HG03025 (cell line): Measurements from ENCODE around the gene TNFRSF13B.
A peak's percentile ranks its signal among the peaks of the same experiment; 100 is the strongest.
"Not testable (repeated sequence)": the region's sequence is repeated elsewhere in the genome, so short reads cannot be mapped to it uniquely, and the experiment has no call there.

Experiments
- ATAC-seq: cut with Tn5 transposase; IDR thresholded peaks from one replicate; pipeline ENCODE4 v1.9.1; 2021; ENCODE audit warnings: mild to moderate bottlenecking, moderate library complexity; ENCODE audit not compliant: unreplicated experiment, low FRiP score

TNFRSF13B gene

DNA sequence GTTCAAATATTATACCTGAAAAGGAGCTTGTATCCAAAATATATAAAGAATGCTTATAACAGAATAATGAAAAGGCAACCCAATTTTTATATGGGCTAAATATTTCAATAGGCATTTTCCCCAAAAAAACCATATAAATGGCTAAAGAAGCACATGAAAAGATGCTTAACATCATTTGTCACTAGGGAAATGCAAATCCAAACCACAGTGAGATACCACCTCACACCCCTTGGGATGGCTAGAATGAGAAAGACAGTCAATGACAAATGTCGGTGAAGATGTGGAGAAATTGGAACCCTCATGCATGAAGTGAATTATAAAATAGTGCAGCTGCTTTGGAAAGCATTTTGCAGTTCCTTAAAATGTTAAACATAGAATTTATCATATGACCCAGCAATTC, 3.1 kb downstream of the TNFRSF13B start:
- ATAC-seq: no peak

DNA sequence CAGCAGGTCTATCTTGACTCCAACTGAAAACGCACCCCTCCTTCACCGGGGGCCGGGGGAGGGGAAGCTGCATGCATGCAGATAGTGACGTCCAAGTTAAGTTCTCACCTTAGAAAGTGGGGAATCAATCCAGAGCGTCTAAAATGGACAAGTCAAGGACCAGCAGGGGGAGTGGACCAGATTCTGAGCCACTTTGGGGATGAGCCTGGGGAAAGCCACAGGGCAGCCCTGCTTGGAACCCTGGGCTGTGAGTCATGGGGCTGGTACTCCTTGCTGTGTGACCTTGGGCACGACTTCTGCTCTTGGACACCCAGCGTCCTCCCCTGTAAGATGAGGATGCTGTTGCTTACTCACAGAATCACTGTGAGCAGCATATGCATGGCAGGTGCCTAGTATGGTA, 9.1 kb downstream of the TNFRSF13B start:
- ATAC-seq: no peak

DNA sequence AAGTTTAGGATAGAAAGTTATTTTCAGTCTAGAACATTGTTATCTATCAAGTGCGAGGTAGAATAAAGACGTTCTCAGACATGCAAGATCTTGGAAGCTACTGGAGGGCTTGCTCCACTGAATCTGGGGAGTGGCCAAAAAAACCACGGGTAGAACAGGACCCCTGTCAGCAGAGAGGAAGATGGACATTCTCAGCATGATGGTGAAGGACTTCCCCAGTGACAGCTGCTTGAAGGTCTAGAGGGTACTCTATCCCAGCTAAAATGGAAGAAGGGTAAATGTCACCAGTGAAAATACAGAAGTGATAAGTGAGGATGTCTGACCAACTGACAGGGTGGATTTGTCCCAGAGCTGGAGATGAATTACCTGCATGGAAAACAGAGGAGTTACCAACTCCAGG, 10.1 kb downstream of the TNFRSF13B start:
- no peak for ATAC-seq

DNA sequence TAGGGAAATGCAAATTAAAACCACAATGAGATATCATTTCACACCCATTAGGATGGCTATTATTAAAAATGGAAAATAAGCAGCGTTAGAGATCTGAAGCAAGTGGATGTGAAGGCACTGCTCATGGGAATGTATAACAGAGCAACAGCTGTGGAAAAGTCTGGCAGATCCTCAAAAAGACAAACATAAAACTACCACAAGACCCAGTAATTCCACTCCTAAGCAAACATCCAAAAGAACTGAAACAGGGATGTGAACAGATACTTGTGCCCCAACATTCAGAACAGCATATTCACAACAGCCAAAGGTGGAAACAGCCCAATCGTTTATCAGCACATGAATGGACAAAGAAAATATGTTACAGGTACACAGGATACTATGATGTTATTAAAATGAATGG, 10.9 kb downstream of the TNFRSF13B start:
- ATAC-seq: not testable (repeated sequence)

DNA sequence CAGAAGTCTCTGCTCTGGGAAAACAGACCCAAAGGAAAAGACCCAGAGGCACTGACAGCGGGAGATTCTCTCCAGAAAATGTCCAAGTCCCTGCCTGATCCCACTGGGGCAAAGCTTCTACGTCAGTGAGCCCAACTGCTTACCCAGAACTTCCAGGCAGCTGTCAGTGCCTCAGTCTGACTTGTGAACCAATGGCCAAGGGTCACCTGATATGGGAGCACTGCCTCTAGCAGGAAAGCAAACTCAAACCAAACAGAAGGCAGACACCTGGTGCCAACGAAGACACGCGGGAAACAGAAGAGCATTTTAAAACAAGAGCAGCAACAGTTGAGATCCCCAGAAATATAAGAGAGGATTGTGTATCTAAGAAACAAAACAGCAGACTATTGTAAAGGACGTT, 16.9 kb downstream of the TNFRSF13B start:
- not testable (repeated sequence) for ATAC-seq

DNA sequence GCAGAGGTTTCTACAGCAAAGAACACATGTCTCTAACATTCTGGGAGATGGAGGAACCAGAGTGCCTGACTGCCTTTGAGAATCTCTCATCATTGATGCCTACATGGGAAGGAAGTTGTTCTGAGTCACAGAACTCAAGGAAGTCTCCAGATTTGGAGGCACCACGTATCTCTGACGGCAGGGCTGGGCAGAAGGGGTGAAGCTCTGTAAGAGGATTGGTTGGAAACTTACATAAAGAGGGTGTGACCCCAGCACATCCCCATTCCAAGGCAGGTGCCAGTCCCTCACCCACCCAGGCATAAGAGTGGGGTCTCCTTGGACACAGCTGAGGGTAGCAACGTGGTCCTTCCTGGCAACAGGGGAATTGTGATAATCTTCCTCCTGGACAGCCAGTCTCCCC, 17.4 kb downstream of the TNFRSF13B start:
- no peak for ATAC-seq

DNA sequence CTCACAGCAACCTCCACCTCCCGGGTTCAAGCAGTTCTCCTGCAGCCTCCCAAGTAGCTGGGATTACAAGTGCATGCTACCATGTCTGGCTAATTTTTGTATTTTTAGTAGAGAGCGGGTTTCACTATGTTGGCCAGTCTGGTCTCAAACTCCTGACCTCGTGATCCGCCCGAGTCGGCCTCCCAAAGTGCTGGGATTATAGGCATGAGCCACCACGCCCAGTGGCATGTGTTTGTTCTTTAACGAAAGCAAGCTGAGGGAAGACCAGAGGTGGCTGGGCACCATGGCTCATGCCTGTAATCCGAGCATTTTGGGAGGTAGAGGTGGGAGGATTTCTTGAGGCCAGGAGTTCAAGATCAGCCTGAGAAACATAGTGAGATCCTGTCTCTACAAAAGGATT, 18.1 kb downstream of the TNFRSF13B start:
- ATAC-seq: no peak

DNA sequence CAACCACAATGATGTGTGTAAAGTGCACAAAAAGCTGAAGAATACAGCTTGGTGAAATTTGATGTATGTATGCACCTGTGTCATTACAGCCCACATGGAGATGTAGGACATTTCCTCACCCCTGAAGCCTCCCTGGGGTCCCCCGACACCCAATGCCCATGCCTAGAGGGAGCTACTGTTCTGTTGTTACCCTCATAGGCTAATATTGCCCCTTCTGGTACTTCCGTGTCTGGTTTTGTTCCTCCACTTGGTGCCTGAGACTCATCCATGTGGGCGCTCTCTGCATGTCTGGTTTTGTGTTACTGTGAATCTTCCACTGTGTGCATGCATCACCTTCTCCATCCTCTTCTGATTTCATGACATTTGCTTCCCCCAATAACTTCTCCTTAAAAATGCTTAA, 18.6 kb downstream of the TNFRSF13B start:
- no peak for ATAC-seq

DNA sequence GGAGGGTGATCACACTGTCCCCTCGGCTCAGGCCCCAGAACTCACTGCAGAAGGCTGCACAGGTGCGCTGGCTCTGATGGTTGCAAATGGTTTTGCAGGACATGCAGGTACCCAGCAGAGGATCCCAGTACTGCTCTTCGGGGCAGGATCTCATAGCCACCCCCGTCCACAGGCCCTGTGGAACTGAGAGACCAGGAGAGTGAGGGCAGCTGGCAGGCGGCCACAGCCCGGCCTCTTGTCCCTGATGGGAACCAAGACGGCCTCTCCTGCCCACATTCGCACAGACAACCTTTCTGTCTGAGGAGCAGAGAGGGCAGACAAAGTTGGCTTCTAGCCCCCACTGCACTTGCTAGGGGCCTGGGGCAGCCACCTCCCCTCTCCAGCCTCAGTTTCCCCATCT, 19.5 kb downstream of the TNFRSF13B start:
- ATAC-seq: no peak

DNA sequence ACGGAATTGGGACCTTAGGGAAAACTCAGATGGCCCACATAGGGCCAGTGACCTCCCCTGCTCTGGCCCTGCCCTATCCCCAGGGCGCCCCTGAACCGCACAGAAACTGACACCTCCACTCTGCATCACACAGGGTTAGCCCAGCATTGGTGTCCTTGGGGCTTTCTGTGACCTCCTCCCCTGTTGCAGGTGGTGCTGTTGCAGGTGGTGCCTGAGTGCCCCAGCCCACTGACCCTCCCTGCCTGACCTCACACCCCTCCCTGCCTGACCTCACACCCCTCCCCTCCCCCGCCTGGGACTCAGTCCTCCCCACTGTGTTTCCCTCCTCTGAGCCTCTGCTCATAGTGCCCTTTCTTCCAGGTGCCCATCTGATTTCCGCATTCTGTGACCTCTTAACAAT, 21.4 kb downstream of the TNFRSF13B start:
- no peak for ATAC-seq

DNA sequence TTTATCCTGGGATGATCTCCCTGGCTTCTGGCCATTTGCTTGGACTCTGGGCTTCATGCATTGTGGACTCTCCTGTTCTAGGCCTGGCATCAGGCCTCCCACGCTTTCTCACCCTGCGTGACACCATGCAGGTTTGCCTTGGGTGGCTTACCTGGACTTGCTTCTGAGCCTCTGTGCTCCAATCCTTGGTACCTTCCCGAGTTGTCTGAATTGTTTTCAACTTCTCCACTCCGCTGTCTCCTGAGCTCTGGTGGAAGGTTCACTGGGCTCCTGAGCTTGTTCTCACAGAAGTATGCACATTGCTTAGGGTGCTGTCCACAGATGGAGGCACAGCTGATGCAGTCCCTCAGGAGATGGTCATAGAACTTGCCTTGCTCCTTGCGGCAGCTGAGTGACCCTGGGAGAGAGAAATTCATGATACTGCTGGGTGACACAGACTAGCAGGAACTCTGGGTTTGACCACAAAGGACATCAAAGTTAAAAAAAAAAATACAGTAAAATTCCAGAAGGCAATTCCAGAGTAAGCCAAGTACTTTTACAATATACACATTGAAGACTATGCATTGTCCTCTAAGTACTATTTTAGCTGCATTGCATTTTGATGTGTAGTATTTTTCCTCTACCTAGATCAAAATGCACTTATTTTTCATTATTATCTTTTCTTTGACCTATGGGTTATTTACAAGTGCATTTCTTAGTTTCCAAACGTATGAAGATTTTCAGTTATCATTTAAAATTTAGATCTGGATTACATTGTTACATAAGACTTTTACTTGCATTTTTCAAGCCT, 23.1 kb downstream of the TNFRSF13B start:
- no peak for ATAC-seq

DNA sequence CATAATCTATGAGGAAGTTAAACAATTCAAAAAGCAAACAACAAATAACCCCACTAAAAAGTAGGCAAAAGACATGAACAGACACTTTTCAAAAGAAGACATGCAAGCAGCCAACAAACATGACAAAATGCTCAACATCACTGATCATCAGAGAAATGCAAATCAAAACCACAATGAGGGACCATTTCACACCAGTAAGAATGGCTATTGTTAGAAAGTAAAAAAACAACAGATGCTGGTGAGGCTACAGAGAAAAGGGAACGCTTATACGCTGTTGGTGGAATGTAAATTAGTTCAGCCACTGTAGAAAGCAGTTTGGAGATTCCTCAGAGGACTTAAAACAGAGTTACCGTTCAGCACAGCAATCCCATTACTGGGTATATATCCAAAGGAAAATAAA, 24.4 kb downstream of the TNFRSF13B start:
- peak; percentile 77 for ATAC-seq

DNA sequence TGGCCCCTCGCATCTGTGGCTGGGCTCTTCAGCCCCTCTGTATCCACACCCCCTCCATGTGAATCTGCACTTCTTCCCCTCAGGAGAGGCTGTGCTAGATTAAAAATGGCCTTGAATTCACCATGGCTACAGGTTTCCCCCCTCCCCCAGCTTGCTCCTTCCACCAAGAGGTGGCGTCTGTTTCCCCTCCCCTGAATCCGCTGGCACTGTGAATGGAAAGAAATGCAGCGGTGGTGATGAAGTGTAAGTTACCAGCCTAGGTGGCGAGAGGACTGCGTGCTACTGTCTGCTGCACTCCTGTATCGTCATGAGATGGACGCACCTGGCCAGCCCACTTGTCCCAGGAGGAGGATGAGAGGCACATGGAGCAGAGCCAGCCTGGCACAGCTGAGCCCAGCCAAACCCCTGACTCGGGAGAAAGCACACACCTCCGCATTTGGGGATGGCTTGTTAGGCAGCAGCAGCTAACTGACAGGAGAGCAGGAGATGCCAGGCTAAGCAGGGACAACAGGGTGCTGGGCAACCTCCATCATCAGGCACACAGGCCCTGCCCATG, 26.2 kb downstream of the TNFRSF13B start:
- ATAC-seq: no peak

DNA sequence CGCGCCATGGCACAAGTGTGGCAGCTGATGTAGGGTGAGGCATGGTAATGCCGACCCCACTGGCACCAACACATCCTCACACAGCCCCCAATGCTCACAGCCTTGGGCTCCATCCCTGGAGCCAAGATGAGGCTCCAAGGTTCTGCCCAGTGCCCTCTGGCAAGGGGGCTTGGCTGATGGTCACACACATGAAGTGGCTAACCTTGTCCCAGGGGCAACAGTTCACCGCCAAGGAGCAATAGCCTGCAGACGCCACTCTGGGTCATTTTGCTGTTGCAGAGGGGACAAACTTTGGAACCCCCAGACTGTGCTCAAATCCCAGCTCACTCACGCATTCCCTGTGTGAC, 26.8 kb downstream of the TNFRSF13B start:
- no peak for ATAC-seq

DNA sequence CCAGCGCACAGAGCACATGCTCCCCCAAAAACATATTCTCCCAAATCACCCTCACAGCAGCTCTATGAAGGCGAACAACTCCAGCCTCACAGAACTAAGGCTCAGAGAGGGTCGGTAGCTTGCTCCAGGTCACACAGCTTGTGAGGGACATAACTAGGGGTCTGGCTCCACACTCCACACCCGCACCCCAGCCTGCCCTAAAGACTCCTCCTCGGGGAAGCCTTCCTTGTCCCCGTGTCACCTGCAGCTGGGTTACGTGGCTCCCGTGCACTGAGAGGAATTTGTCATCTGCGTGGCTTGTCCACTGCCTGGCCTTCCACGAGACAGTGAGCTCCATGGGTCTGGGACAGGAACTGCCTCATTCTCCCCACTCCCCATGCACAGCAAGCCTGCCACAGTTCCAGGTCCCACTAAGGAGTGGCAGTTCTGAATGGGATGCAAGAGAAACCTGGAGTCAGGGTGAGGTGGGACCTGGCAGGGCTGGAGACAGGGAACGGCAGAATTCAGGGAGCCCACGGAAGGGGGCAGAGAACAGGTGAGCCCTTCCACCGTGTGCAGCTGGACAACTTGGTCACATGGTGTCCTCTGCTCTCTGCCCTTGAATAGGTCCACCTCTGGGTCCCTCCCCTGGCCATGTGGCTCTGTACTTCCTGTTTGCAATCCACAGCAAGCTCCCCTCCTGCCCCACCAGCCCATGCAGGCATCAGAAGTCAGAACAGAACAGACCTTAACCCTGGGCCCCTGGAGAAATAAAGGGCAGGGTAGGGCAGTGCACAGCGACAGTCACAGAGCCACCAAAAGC, 27.4 kb downstream of the TNFRSF13B start:
- ATAC-seq: no peak

DNA sequence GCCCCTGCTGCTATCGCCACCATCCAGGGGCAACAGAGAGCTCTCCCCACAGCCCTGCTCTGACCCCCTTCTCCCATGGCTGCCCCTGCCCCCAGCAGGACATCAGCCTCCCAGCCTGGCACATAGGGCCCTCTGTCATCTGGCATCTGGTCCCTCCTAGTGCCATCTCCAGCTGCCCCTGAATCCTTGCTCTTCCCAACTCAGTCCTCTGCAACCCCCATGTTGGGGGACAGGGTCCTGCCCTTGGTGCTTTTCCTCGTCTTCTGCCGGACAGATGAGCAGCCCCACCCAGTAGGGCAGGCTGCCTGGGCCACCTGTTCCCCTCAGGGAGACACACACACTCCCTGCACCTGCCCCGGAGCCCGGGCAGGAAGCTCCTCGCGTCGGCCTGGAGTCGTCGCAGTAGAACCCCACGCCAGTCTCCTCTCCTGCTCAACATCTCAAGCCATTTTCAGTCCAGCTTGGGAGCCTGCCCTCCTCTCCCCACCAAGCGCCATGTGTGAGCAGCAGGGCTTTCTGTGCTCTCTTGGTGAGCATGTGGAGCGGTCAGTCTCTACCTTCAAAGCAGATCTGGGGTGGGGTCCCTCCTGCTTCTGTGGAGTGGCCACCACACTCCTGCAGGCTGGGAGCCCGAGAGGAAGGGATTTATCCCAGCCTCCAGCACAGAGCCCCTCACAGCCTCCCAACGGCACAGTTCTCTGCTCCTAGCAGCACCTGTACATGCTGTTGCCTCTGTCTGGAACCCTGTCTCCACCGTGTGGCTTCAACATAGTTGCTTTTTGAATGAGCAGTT, 28.2 kb downstream of the TNFRSF13B start:
- ATAC-seq: no peak

DNA sequence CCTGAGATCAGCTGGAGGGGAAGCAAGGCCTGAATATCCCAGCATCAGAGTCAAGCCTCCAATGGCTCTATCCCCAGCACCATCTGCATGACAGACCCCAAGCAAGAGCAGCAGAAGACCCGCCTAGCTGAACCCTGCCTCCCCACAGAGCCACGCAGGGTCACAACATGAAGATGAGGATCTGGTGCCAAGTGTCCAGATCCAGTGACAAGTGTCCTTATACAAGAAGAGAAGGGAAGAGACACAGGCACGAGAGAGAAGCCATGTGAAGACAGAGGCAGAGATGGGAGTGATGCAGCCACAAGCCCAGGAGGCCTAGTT, 28.9 kb downstream of the TNFRSF13B start:
- no peak for ATAC-seq

DNA sequence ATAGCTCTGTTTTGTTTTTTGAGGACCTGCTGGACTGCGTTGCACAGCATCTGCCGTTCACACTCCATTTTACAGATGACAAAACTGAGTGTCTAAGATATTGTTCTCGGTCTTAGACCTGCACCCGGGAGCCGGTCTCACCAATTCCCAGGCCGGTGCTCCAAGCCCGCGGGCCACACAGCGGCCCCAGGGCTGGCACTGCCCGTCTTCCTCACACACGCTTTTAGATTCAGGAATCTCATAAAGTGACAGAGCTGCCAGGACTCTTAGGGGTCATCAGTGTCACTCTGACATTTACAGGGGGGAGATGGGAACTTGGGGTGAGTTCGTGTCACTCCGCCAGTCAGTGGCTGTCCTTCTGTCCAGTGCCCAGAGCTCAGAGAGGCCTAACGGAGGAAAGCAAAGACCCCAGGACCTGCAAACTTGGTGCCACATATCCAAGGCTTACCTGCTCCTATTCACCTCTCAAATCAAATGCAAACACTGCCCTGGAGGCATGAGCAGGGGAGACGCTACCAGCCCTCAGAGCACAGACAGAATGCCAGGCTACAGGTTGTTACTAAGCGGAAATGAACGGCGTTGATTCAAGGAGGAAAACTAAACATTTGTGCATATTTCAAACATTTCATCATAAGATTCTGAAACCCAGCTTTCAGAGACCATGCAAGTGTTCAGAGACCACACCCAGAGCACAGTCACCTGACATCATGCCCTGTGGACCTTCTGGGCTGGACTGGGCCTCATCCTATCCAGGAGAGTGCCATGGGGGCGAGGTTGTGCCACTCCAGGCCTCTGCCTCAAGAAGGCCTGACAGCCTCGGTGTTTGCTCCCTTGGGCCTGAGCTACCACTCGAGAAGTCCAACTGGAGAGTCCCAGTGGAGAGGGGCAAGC, 29.5 kb downstream of the TNFRSF13B start:
- no peak for ATAC-seq

DNA sequence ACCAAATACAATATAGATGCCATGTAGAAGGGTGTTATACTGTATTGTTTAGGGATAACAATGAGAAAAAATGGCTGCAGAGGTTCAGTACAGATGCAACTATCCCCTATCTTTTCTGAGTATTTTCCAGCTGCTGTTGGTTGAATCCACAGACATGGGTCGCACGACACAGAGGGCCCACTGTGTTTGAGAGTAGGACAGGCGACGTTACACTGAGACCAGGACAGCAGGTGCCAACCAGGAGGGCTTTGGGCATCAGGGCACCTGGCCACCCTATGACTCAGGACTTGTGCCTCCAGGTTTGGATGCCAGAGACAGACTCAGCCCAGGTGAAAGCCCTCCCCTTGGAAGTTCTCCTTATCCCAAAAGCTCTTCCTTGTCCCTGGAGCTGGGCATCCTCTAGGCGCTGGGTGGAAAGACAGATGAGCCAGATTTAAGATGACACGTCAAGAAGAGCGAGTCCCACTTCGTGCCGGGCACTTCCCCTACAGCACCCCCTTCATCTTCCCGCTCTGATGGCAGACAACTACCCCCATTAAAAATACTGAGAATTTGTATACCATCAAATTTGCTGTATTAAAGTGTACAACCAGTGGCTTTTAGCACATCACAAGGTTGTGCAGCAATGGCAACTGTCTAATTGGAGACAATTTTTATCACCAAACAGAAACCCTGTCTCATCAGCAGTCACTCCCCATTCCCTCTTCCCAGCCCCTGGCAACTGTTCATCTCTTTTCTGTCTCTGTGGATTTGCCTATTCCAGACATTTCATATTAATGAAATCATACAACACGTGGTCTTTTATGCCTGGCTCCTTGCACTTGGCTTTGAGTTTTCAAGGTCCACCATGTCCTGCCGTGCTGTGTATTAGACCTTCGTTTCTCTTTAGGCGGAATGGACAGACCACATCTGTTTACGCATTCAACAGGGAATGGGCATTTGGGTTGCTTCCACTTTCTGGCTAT, 30.6 kb downstream of the TNFRSF13B start:
- ATAC-seq: no peak
